Prostate gland (tissue), 2 donors: ENCODE data around the gene TMEM61.

Source experiments
- CTCF ChIP-seq, 4 experiments: fragments of 200-600 bp in 2 of 4; fragments of 450-650 bp in 2 of 4; sonication (generic) in 2 of 4; IDR thresholded peaks; 1 replicate in 3 of 4; 2 replicates in 1 of 4; pipeline ENCODE4 v1.5.1; 2016 to 2019; ENCODE audit warnings: antibody characterized with exemption in 4 of 4, mild to moderate bottlenecking in 2 of 4, moderate library complexity in 2 of 4
- POLR2AphosphoS5 ChIP-seq: sonication (generic); formaldehyde crosslinking; IDR thresholded peaks from one replicate; pipeline ENCODE4 v1.6.1; 2017; ENCODE audit warnings: antibody characterized with exemption

GRCh38 chr1:55002686-55003085, 22.3 kb downstream of the TMEM61 start:
- no peak for TF ChIP-seq POLR2AphosphoS5
- no peak for TF ChIP-seq CTCF (IDR thresholded peaks at IDR 0.05)
